Left ventricle myocardium inferior (tissue), 1 donor: Measurements from ENCODE around the gene SENP5. TPM values are rescaled to one million over a fixed set of nuclear protein-coding genes. Genes with fewer than 3 reads are reported as not detected.
"Not testable (repeated sequence)": the region's sequence is repeated elsewhere in the genome, so short reads cannot be mapped to it uniquely, and the experiment has no call there.

Source experiments
- DNase-seq: peaks from one replicate; pipeline ENCODE4 v3.0.0-alpha.2; 2020
- H3K27ac ChIP-seq: fragments of 200-600 bp; replicated peaks from 2 replicates; pipeline ENCODE4 v1.8.0; 2021
- H3K27me3 ChIP-seq: fragments of 200-600 bp; 2 replicates; pipeline ENCODE4 v1.8.0; 2021; ENCODE audit warnings: low read depth
- H3K36me3 ChIP-seq: fragments of 200-600 bp; 2 replicates; pipeline ENCODE4 v1.8.0; 2021
- H3K4me1 ChIP-seq: fragments of 200-600 bp; 2 replicates; pipeline ENCODE4 v1.8.0; 2021
- H3K4me3 ChIP-seq: fragments of 200-600 bp; 2 replicates; pipeline ENCODE4 v1.8.0; 2021; ENCODE audit warnings: mild to moderate bottlenecking, moderate library complexity
- H3K9me3 ChIP-seq: fragments of 200-600 bp; replicated peaks from 2 replicates; pipeline ENCODE4 v1.8.0; 2021
- intact Hi-C: fragments of 100-400 bp; cut with micrococcal nuclease; formaldehyde crosslinking; loops from one replicate; pipeline ENCODE4 v1.11.0; 2022
- total RNA-seq: library from RNA; stranded (reverse); fragmentation: NEBNext Ultra II Directional; extraction: Animal tissue kit (Norgen Biotek cat#: 25700); gene quantifications from one replicate; pipeline ENCODE4 v1.2.1, GENCODE V29; 2021
- TF ChIP-seq, protein P1 (sequence below): fragments of 200-600 bp; IDR thresholded peaks from 2 replicates; pipeline ENCODE4 v1.8.0; 2021; ENCODE audit warnings: antibody characterized with exemption, mild to moderate bottlenecking, borderline replicate concordance
- donor health status: DM: no; HTN: yes; CAD: no; lungs with severe emphysema.

The SENP5 gene
- total RNA-seq, 1 donor from 2014 or later: 16.7 TPM

DNA sequence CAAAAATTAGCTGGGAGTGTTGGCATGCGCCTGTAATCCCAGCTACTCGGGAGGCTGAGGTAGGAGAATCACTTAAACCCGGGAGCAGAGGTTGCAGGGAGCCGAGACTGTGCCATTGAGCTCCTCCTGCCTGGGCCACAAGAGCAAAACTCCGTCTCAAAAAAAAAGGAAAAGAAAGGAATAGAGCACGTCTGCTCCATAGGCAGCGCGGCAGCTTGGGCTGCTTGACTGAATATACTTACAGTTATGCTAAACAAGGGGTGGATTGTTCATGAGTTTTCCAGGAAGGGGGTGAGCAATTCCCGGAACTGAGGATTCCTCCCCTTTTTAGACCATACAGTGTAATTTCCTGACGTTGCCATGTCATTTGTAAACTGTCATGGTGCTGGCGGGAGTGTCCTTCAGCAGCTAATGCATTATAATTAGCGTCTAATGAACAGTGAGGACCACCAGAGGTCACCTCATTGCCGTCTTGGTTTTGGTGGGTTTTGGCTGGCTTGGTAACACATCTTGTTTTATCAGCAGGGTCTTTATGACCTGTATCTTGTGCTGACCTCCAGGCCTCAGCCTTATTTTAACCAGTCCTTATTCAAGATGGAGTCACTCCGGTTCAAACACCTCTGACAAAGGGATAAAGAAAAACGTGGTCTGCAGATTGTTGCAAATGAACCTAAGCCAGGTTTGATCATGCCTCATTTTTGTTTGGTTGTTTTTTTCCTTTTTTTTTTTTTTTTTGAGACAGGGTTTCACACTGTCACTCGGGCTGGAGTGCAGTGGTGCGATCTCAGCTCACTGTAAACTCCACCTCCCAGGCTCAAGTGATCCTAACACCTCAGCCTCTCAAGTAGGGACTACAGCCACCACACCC, 24.9 kb upstream of the SENP5 start:
- no peaks in the 10 kb centered on the region for H3K36me3 ChIP-seq

DNA sequence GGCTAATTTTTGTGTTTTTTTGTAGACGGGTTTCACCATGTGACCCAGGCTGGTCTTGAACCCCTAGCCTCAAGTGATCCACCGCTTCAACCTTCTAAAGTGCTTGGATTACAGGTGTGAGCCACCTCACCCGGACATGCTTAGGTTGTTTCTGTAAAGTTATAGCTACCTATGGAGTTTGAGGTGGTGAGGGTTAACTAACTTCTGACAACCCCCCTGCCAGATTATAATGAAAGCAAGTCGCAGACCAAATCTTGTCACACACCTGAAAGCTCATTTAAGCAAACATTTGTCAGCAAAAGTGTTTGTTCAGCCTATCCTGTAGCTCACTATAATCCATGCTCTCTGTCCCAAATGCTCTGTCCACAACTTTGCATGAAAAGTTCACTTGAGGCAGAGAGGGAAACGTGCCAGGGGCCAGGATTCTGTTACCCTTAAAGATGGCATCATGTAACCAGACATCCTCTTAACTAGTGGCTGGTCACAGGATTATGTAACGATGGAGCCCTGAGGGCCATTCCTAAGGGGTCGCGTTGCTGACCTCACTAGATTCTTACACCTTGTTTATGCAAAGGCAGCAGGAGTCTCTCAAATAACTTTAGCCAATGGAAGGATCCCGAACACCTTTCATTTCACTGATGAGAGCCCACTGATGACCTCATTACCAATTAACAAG, 24.1 kb upstream of the SENP5 start:
- intact Hi-C loops: no loop called here
- Histone ChIP-seq H3K4me3 (no peak overlapping the region), H3K27ac (no peak overlapping the region), H3K4me1 (no peaks in the 10 kb centered on the region), H3K36me3 (no peaks in the 10 kb centered on the region), H3K9me3 (no peaks in the 10 kb centered on the region), H3K27me3 (no peaks in the 10 kb centered on the region)
- no peak for DNase-seq
- TF ChIP-seq, protein P1, sequence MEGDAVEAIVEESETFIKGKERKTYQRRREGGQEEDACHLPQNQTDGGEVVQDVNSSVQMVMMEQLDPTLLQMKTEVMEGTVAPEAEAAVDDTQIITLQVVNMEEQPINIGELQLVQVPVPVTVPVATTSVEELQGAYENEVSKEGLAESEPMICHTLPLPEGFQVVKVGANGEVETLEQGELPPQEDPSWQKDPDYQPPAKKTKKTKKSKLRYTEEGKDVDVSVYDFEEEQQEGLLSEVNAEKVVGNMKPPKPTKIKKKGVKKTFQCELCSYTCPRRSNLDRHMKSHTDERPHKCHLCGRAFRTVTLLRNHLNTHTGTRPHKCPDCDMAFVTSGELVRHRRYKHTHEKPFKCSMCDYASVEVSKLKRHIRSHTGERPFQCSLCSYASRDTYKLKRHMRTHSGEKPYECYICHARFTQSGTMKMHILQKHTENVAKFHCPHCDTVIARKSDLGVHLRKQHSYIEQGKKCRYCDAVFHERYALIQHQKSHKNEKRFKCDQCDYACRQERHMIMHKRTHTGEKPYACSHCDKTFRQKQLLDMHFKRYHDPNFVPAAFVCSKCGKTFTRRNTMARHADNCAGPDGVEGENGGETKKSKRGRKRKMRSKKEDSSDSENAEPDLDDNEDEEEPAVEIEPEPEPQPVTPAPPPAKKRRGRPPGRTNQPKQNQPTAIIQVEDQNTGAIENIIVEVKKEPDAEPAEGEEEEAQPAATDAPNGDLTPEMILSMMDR: no peak

More for the DNA sequence above, 24.9 kb upstream of the SENP5 start:
- intact Hi-C loops: no loop called here
- no peak for DNase-seq
- no peaks in the 10 kb centered on the region for H3K9me3 ChIP-seq
- H3K4me1 ChIP-seq: no peaks in the 10 kb centered on the region
- TF ChIP-seq, protein P1: no peak
- H3K27ac ChIP-seq: no peak overlapping the region
- H3K27me3 ChIP-seq: no peaks in the 10 kb centered on the region
- H3K4me3 ChIP-seq: no peak overlapping the region

DNA sequence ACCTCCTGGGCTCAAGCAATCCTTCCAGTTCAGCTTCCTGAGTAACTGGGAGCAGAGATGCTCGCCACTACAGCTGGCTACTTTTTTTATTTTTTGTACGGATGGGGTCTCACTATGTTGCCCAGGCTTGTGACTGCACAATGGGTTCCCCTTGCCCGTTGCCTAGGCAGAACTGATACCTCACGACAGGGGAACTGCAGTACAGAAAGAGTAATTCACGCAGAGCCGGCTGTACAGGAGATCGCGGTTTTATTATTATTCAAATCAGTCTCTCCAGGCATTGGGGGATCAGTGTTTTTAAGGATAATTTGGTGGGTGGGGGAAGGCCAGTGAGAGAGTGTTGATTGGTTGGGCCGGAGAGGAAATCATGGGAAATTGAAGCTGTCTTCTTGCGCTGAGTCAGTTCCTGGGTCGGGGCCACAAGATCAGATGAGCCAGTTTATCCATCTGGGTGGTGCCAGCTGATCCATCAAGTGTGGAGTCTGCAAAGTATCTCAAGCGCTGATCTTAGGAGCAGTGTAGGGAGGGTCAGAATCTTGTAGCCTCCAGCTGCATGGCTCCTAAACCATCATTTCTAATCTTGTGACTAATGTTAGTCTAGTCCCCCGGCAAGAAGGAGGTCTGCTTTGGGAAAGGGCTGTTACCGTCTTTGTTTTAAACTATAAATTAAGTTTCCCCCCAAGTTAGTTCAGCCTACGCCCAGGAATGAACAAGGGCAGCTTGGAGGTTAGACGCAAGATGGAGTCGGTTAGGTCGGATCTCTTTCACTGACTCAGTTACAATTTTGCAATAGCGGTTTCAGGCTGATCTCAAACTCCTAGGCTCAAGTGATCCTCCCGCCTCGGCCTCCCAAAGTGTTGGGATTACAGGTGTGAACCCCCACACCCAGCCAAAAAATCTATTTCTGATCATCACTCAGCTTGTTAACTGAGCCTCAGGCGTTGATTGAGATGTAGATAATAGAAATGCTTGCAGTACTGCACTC, 23.2 kb upstream of the SENP5 start:
- DNase-seq, H3K4me3 ChIP-seq, H3K36me3 ChIP-seq, intact Hi-C loops, H3K9me3 ChIP-seq, H3K27ac ChIP-seq, H3K4me1 ChIP-seq, H3K27me3 ChIP-seq: not testable (repeated sequence)

DNA sequence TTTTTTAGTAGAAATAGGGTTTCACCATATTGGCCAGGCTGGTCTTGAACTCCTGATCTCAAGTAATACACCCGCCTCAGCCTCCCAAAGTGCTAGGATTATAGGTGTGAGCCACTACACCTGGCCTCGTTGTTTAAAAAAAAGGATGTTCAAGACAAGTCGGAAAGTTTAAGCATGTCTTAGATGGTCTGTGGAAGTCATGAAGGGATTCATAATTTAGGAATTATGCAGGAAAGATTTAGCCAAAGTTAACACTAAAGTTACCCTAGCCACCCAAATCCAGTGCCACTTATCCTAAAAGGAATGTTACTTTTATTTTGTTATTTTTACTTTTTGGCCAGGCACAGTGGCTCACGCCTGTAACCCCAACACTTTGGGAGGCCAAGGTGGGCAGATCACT, 19.3 kb upstream of the SENP5 start:
- H3K36me3 ChIP-seq, DNase-seq, intact Hi-C loops: not testable (repeated sequence)

DNA sequence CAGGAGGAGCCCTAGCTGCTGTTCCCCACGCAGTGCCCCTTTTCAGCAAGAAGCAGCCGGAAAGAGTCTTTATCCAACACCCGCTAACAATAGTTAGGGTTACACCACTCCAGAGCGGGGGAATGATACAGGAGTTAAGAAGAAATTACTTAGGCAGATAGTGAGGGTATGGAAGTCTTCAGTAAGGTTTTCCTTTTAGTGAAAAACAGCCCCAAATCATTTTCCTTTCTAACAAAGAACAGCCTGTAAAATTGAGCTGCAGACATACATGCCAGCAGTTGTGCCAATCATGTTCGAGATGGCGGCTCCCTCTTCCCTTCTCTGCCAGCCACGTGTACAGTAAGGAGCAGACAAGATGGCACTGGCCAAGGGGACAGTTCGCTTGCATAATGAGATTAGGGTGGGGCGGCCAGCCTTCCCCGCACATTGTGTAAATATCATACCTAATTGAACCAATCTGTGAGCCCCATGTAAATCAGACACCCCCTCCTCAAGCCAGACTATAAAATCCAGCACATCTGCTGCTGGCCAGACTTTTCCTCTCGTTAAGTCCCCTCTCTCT, 18.5 kb upstream of the SENP5 start:
- TF ChIP-seq, protein P1: no peak
- no peaks in the 10 kb centered on the region for H3K4me1 ChIP-seq
- intact Hi-C loops: no loop called here

More for the DNA sequence above, 19.3 kb upstream of the SENP5 start:
- not testable (repeated sequence) for H3K4me3 ChIP-seq, H3K4me1 ChIP-seq, H3K9me3 ChIP-seq, H3K27ac ChIP-seq, H3K27me3 ChIP-seq

DNA sequence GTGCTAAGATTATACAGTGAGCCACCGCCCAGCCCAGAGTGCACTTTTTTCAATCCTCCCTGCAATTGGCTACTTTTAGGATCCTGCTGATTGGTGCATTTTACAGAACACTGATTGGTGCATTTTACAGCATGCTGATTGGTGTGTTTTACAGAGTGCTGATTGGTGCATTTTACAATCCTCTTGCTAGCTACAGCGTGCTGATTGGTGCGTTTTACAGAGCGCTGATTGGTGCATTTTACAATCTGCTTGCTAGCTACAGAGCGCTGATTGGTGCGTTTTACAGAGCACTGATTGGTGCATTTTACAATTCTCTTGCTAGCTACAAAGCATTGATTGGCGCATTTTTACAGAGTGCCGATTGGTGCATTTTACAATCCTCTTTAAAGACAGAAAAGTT, 4.7 kb upstream of the SENP5 start:
- H3K4me3 ChIP-seq, H3K27me3 ChIP-seq, intact Hi-C loops, H3K9me3 ChIP-seq, DNase-seq, H3K27ac ChIP-seq, H3K36me3 ChIP-seq: not testable (repeated sequence)
- peaks cover 11% of the 10 kb centered on the region for H3K4me1 ChIP-seq

More for the DNA sequence above, 18.5 kb upstream of the SENP5 start:
- Histone ChIP-seq H3K9me3 (no peaks in the 10 kb centered on the region), H3K27ac (no peak overlapping the region), H3K36me3 (no peaks in the 10 kb centered on the region), H3K4me3 (no peak overlapping the region), H3K27me3 (peaks cover 4% of the 10 kb centered on the region)
- DNase-seq: no peak
